GM21515 (cell line): ENCODE results near the gene ARHGEF18.
"Not testable (repeated sequence)": the region's sequence is repeated elsewhere in the genome, so short reads cannot be mapped to it uniquely, and the experiment has no call there.

Experiments used
- ATAC-seq: cut with Tn5 transposase; IDR thresholded peaks from one replicate; pipeline ENCODE4 v1.9.1; 2021; ENCODE audit not compliant: unreplicated experiment

Gene ARHGEF18

GRCh38 chr19:7346488-7346971 lies 2.2 kb upstream of the ARHGEF18 start:
- no peak for ATAC-seq

- not testable (repeated sequence) for ATAC-seq
These were observed 1.7 kb upstream of the ARHGEF18 start for GRCh38 chr19:7346997-7347396.

DNA sequence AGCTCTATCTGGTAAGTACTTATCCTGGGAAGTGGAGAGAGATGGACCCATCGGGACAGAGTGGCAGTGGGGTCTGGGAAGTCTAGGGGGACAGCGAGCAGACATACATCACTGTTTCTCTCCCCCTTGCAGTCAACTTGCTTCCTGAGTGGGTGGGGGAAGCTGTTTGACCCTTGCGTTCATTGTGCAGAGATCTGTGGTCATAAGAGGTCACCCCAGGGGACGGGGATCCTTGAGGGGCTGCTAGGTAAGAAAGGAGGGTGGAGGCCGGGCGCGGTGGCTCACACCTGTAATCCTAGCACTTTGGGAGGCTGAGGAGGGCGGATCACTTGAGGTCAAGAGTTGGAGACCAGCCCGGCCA lies 474 bp downstream of the ARHGEF18 start:
- no peak for ATAC-seq

- ATAC-seq: no peak
These were observed 1.4 kb downstream of the ARHGEF18 start for GRCh38 chr19:7349961-7350711.

DNA sequence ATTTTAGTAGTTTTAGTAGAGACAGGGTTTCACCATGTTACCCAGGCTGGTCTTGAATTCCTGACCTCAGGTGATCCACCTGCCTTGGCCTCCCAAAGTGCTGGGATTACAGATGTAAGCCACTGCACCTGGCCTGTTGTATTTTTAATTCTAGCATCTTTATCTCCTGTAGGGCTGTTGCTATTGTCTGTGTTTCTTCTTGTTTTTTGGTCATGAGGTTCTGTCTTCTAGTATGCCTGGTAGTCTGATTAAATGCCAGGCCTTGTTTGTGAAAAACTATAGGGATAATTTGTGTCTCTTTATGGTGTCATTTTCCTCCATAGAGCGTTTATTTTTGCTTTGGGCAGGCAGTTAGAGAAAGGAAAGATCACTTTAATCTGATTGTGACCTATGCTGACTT lies 3.1 kb downstream of the ARHGEF18 start:
- no peak for ATAC-seq

DNA sequence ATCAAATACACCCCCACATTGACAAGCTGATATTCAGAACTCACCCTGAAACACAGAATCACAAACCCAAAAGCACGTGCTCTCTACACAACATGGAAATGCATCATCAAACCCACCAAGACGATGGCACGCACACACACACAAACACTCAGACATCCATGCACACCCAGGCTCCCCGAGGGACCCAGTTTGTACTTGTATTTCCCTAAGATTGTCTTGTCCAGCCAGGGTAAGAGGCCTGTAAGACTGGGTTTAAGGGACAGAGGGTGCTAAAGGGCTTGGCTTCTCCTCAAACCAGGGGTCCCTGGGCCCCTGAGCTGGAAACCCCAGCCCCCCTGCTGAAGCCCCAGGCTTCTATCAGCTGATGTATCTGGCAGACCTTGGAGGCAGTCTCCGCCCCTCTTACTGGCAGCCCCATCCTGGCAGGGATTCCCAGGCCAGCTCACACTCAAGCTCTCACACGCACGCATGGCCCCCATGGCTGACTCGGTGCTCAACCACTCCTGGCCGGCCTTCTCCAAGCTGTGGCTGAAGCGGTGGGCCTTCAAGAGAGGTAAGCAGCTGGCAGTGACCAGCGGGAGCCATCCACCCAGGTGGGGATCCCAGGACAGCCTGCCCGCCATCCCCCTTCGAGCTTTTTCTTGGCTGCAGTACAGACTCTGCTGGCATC lies 6.5 kb downstream of the ARHGEF18 start:
- ATAC-seq: no peak

DNA sequence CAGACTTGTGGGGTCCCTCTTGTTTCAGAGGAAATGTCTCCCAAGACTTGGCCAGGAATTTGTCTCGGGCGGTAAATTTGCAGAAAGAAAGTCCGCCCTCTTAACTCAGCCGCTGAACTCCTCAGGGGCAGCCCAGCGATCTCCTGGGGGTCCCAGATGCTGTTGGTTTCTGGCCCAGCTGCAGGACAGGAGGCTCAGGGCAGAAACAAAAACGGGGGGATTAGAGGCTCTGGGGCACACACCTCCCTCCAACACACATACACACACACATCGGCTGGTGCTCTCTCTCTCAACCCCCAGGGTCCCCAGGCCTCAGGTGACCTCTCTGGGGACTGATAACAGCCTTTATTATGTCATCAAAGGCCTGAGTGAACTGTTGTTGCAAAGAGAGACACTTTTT lies 7.1 kb downstream of the ARHGEF18 start:
- no peak for ATAC-seq

GRCh38 chr19:7356899-7357627 lies 8.3 kb downstream of the ARHGEF18 start:
- ATAC-seq: no peak

GRCh38 chr19:7358102-7358597 lies 9.4 kb downstream of the ARHGEF18 start:
- ATAC-seq: no peak

DNA sequence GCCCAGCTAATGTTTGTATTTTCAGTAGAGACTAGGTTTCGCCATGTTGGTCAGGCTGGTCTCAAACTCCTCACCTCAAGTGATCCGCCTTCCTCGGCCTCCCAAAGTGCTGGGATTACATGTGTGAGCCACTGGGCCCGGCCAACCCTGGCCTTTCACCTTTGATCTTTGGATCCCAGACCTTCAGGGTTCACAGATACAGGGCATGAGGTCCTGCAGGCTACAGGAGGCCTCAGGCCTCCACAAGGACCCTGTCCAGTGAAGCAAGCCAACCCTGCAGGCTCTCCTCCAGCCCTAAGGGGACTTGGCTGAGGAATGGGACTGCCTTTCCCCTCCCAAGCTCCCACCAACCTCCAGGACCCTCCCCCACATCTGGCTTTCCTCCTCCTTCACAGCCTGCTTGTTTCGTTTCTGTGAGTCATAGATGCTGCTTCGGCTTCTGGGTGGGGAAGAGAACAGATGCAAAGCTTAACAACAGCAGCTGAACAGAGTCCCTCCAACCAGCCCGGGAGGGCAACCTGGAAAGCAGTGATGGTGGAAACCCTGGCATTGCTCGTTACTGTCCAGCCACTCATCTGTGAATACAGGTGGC lies 11.8 kb downstream of the ARHGEF18 start:
- no peak for ATAC-seq

- ATAC-seq: no peak
These were observed 14.5 kb downstream of the ARHGEF18 start for GRCh38 chr19:7363225-7363624.

- ATAC-seq: no peak
These were observed 18.1 kb downstream of the ARHGEF18 start for GRCh38 chr19:7366701-7367420.

GRCh38 chr19:7368456-7368855 lies 19.7 kb downstream of the ARHGEF18 start:
- no peak for ATAC-seq

DNA sequence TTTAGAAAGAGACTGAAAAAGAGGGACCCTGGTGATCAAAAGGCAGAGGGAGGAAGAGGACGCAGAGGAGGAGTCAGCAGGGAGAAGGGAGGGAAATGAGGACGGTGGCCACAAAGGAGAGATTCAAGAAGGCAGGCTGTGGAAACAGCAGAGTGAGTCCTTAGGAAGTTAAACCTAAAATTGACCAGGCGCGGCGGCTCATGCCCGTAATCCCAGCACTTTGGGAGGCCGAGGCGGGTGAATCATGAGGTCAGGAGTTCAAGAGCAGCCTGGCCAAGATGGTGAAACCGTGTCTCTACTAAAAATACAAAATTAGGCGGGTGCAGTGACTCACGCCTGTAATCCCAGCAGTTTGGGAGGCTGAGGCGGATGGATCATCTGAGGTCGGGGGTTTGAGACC lies 20.1 kb downstream of the ARHGEF18 start:
- not testable (repeated sequence) for ATAC-seq

GRCh38 chr19:7370546-7370945 lies 21.8 kb downstream of the ARHGEF18 start:
- no peak for ATAC-seq

DNA sequence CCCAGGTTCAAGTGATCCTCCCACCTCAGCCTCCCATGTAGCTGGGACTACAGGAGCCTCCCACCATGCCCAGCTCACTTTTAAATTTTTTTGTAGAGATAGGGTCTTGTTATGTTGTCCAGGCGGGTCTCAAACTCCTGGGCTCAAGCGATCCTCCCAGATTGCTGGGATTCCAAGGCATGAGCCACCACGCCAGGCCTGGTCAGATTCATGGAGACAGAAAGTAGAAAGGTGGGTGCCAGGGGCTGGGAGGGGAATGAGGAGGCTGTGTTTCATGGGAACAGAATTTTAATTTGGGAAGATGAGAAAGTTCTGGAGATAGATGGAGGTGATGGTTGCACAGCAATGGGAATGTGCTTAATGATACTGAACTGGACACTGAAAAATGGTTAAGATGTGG lies 22.3 kb downstream of the ARHGEF18 start:
- no peak for ATAC-seq

GRCh38 chr19:7372810-7373209 lies 24.1 kb downstream of the ARHGEF18 start:
- ATAC-seq: no peak

- ATAC-seq: no peak
These were observed 25.1 kb downstream of the ARHGEF18 start for GRCh38 chr19:7373862-7374261.

GRCh38 chr19:7376151-7376852 lies 27.6 kb downstream of the ARHGEF18 start:
- no peak for ATAC-seq

DNA sequence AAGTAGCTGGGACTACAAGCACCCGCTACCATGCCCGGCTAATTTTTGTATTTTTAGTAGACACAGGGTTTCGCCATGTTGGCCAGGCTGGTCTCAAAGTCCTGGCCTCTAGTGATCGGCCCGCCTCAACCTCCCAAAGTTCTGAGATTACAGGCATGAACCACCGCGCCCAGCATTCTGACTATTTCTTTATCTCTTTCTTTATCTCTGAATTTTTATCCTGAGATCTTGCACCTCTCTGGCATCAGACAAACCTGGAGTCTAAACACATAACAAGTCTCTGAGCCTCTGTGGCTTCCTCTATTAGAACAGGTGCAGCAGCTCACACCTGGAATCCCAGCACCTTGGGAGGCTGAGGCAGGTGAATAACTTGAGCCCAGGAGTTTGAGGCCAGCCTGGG lies 28.5 kb downstream of the ARHGEF18 start:
- no peak for ATAC-seq
